Sigmoid colon (tissue), 7 donors: Measurements from ENCODE around the gene DPP6. TPM values are rescaled to one million over a fixed set of nuclear protein-coding genes. Genes with fewer than 3 reads are reported as not detected.

ENCODE experiments used
- DNase-seq: peaks from one replicate; pipeline ENCODE4 v3.0.0-alpha.2; 2019
- H3K27ac ChIP-seq, 4 donors: fragments of 200-600 bp; sonication (generic); one replicate each; pipeline ENCODE4 v1.5.1; 2016 to 2019; ENCODE audit warnings: mild to moderate bottlenecking in 1 of 4
- H3K27me3 ChIP-seq, 3 donors: fragments of 200-600 bp; sonication (generic); one replicate each; pipeline ENCODE4 v1.5.1; 2019; ENCODE audit warnings: mild to moderate bottlenecking in 1 of 3
- H3K36me3 ChIP-seq, 4 donors: fragments of 200-600 bp; sonication (generic); one replicate each; pipeline ENCODE4 v1.5.1; 2016 to 2019
- H3K4me1 ChIP-seq, 4 donors: fragments of 200-600 bp; sonication (generic); one replicate each; pipeline ENCODE4 v1.5.1; 2017 to 2019
- H3K4me3 ChIP-seq, 4 donors: fragments of 200-600 bp; sonication (generic); one replicate each; pipeline ENCODE4 v1.5.1; 2017 to 2019; ENCODE audit warnings: mild to moderate bottlenecking in 2 of 4, moderate library complexity in 1 of 4
- H3K9me3 ChIP-seq, 4 donors: fragments of 200-600 bp in 3 of 4; sonication (generic) in 3 of 4; one replicate each; pipeline versions ENCODE4 v1.5.1 to v1.6.1; 2013 to 2019
- EP300 ChIP-seq, 4 donors: sonication (generic); formaldehyde crosslinking; IDR thresholded peaks; one replicate each; pipeline ENCODE4 v1.6.1; 2017; ENCODE audit warnings: antibody characterized with exemption in 4 of 4
- POLR2A ChIP-seq, 2 donors: fragments of 450-650 bp; IDR thresholded peaks; one replicate each; pipeline ENCODE4 v1.6.1; 2016; ENCODE audit warnings: antibody characterized with exemption in 2 of 2, mild to moderate bottlenecking in 2 of 2, moderate library complexity in 2 of 2
- POLR2AphosphoS5 ChIP-seq, 4 donors: sonication (generic); formaldehyde crosslinking; IDR thresholded peaks; one replicate each; pipeline ENCODE4 v1.6.1; 2017; ENCODE audit warnings: antibody characterized with exemption in 4 of 4
- whole genome bisulfite sequencing, 2 donors: extraction: QIAGEN DNeasy Blood & Tissue Kit; methylation state at CpG; one replicate each; pipeline ENCODE4 v1.1.7; 2013; 5-methylcytosine and 5-hydroxymethylcytosine counted together
- intact Hi-C: fragments of 100-400 bp; cut with DNase I; formaldehyde crosslinking; loops from one replicate; pipeline ENCODE4 v1.15.1; 2023
- polyA plus RNA-seq, 3 donors: library from polyadenylated mRNA; stranded (reverse); fragments of 200-250 nt; gene quantifications; one replicate each; pipeline ENCODE4 v1.2.3, GENCODE V29; 2013
- total RNA-seq, 4 donors: library from RNA; depleted of rRNA; stranded (reverse); fragments of >200 nt; gene quantifications; one replicate each; pipeline ENCODE4 v1.1.0, GENCODE V29; 2016
- TF ChIP-seq, protein P1 (sequence below), 4 experiments: fragments of 450-650 bp in 3 of 4; fragments of 200-600 bp in 1 of 4; IDR thresholded peaks; one replicate each; pipeline ENCODE4 v1.5.1; 2016 to 2019; ENCODE audit warnings: antibody characterized with exemption in 4 of 4, mild to moderate bottlenecking in 3 of 4, moderate library complexity in 2 of 4
- donor health status: healthy with polysubstance abuse.
- donor health status: Bipolar disorder and iron deficiency.
- donor health status: healthy.

DPP6 gene
- total and polyA plus RNA-seq, 7 donors, result 1.2 to 53.2 (median 41.0) TPM; not detected in 1

DNA sequence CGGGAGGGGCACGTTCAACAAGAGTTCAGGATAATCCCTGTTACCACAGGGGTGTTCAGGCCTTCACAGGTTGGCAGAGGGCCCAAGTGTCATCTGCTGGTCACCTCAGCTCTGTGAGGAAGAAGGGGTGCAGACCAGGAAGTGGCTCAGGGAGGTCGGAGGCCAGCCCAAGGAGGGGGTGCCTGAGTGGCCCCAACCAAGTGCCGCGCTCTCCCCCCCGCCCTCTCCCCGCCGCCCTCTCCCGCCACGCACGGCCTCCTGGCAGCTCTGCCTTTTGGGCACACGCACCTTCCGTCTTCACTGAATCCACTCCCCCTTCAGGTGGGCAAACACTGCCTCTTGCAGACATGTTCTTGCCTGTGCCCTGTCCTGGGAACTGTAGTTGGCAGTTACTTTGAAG, 705.6 kb downstream of the DPP6 start:
- no peak for TF ChIP-seq POLR2A (IDR thresholded peaks at IDR 0.05)
- TF ChIP-seq POLR2AphosphoS5 (IDR thresholded peaks at IDR 0.05), result no peak
- TF ChIP-seq, protein P1, sequence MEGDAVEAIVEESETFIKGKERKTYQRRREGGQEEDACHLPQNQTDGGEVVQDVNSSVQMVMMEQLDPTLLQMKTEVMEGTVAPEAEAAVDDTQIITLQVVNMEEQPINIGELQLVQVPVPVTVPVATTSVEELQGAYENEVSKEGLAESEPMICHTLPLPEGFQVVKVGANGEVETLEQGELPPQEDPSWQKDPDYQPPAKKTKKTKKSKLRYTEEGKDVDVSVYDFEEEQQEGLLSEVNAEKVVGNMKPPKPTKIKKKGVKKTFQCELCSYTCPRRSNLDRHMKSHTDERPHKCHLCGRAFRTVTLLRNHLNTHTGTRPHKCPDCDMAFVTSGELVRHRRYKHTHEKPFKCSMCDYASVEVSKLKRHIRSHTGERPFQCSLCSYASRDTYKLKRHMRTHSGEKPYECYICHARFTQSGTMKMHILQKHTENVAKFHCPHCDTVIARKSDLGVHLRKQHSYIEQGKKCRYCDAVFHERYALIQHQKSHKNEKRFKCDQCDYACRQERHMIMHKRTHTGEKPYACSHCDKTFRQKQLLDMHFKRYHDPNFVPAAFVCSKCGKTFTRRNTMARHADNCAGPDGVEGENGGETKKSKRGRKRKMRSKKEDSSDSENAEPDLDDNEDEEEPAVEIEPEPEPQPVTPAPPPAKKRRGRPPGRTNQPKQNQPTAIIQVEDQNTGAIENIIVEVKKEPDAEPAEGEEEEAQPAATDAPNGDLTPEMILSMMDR (IDR thresholded peaks at IDR 0.05), result no peak
- TF ChIP-seq EP300 (IDR thresholded peaks at IDR 0.05), result no peak
- H3K36me3 ChIP-seq, result no peaks in the 10 kb centered on the region
- no peak for DNase-seq
- H3K4me3 ChIP-seq, result no peak overlapping the region
- no peaks in the 10 kb centered on the region for H3K4me1 ChIP-seq
- WGBS, 2 donors, result 94 to 95% methylated on average over 13 of the region's 13 CpGs
- H3K27ac ChIP-seq, result no peak overlapping the region
- no peaks in the 10 kb centered on the region for H3K9me3 ChIP-seq
- intact Hi-C loops, result no loop called here
- no peaks in the 10 kb centered on the region for H3K27me3 ChIP-seq

GRCh38 chr7:154759989-154760388, 707.8 kb downstream of the DPP6 start:
- WGBS, 2 donors, result 82 to 88% methylated on average over 6 of the region's 6 CpGs
- Histone ChIP-seq H3K36me3 (no peaks in the 10 kb centered on the region), H3K4me3 (no peak overlapping the region), H3K27me3 (no peaks in the 10 kb centered on the region), H3K9me3 (no peaks in the 10 kb centered on the region), H3K27ac (no peak overlapping the region), H3K4me1 (no peaks in the 10 kb centered on the region)
- TF ChIP-seq, protein P1 (IDR thresholded peaks at IDR 0.05), result no peak
- TF ChIP-seq POLR2AphosphoS5 (IDR thresholded peaks at IDR 0.05) (no peak), EP300 (IDR thresholded peaks at IDR 0.05) (no peak), POLR2A (IDR thresholded peaks at IDR 0.05) (no peak)
- DNase-seq, result no peak
- intact Hi-C loops, result no loop called here

DNA sequence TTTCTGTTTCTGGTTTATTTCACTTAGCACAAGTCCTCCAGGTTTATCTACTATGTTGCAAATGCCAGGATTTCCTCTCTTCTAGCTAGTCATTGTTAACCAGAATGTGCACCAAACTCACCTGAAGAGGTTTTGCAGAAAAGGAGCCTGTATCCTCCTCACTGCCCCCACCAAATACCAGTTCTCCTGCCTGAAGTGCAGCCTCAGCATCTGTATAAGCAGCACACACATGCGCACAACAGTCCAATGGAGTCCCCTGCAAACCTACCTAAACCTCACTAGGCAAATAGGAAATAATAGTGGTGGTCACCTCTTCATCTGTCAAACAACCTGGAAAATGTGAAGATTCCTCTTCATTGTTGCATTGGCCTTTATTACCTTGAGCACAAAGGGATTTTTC, 712.9 kb downstream of the DPP6 start:
- DNase-seq, result no peak
- intact Hi-C loops, result no loop called here
- H3K27me3 ChIP-seq, result no peaks in the 10 kb centered on the region
- TF ChIP-seq, protein P1 (IDR thresholded peaks at IDR 0.05), result no peak
- TF ChIP-seq POLR2AphosphoS5 (IDR thresholded peaks at IDR 0.05), result no peak
- no peak for TF ChIP-seq EP300 (IDR thresholded peaks at IDR 0.05)
- H3K4me3 ChIP-seq, result no peak overlapping the region
- H3K27ac ChIP-seq, result no peak overlapping the region
- H3K9me3 ChIP-seq, result no peaks in the 10 kb centered on the region
- no peaks in the 10 kb centered on the region for H3K4me1 ChIP-seq
- peaks cover 0 to 11% (median 5%) of the 10 kb centered on the region in 4 donors for H3K36me3 ChIP-seq
- 90 to 96% methylated on average over 1 of the region's 1 CpG for WGBS, 2 donors

DNA sequence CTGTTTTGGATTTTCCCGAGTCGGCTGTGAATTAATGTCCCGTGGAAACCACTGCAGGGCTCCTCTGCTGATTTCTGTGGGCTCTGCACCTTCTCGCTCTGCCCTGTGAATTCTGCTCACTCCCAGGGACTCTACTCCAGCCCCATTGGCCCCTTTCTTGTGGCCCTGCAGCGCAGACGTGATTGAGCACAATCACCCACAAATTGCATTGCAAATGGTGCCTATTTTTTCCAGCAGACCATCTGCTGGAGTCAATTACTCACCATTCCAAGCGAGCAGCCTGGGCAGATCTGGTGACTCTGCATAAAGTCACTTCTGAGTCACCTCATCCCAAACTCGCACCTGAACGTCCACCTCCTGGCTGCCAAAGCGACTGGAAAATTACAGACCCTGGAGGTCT, 714.9 kb downstream of the DPP6 start:
- no peak overlapping the region for H3K4me3 ChIP-seq
- no peaks in the 10 kb centered on the region for H3K27me3 ChIP-seq
- H3K4me1 ChIP-seq, result no peaks in the 10 kb centered on the region
- WGBS, 2 donors, result 82 to 84% methylated on average over 10 of the region's 10 CpGs
- no peaks in the 10 kb centered on the region for H3K9me3 ChIP-seq
- intact Hi-C loops, result no loop called here
- no peak overlapping the region for H3K27ac ChIP-seq
- DNase-seq, result no peak
- H3K36me3 ChIP-seq, result peaks cover 0 to 28% (median 11%) of the 10 kb centered on the region in 4 donors
- TF ChIP-seq POLR2A (IDR thresholded peaks at IDR 0.05) (no peak), POLR2AphosphoS5 (IDR thresholded peaks at IDR 0.05) (no peak)

GRCh38 chr7:154767821-154768415, 715.7 kb downstream of the DPP6 start:
- intact Hi-C loops, result no loop called here
- Histone ChIP-seq H3K27me3 (no peaks in the 10 kb centered on the region), H3K9me3 (no peaks in the 10 kb centered on the region), H3K4me1 (no peaks in the 10 kb centered on the region), H3K27ac (no peak overlapping the region), H3K4me3 (no peak overlapping the region), H3K36me3 (peaks cover 0 to 36% (median 13%) of the 10 kb centered on the region in 4 donors)
- no peak for DNase-seq
- 80 to 86% methylated on average over 9 of the region's 9 CpGs for WGBS, 2 donors
- TF ChIP-seq EP300 (IDR thresholded peaks at IDR 0.05), result no peak
- TF ChIP-seq POLR2A (IDR thresholded peaks at IDR 0.05), result no peak
- TF ChIP-seq POLR2AphosphoS5 (IDR thresholded peaks at IDR 0.05), result no peak
- TF ChIP-seq, protein P1 (IDR thresholded peaks at IDR 0.05), result no peak
